HepG2 (cell line): ENCODE data around the gene EEF1E1. TPM values are rescaled to one million over a fixed set of nuclear protein-coding genes. Genes with fewer than 3 reads are reported as not detected.

ENCODE experiments used
- ASH2L ChIP-seq: fragments of 300-600, 200-600 bp; sonication (generic); IDR thresholded peaks from 2 replicates; pipeline ENCODE4 v1.7.0; 2017; ENCODE audit warnings: low read depth, mild to moderate bottlenecking, moderate library complexity, mixed read lengths, low read length; ENCODE audit not compliant: insufficient read length
- BCL3 ChIP-seq: sonication (generic); formaldehyde crosslinking; IDR thresholded peaks from 2 replicates; pipeline ENCODE4 v1.5.1; 2020; ENCODE audit warnings: mild to moderate bottlenecking, missing genetic modification reagents, moderate library complexity
- BCL6 ChIP-seq: IDR thresholded peaks from 2 replicates; pipeline ENCODE4 v1.6.1; 2016; ENCODE audit warnings: missing genetic modification reagents, missing compliant biosample characterization
- CBX5 ChIP-seq: sonication (generic); formaldehyde crosslinking; IDR thresholded peaks from 2 replicates; pipeline ENCODE4 v1.4.0; 2020; ENCODE audit warnings: missing genetic modification reagents, borderline replicate concordance
- EP300 ChIP-seq, 3 experiments: sonication (generic) in 1 of 3; formaldehyde crosslinking in 1 of 3; IDR thresholded peaks; 2 replicates each; pipeline versions ENCODE4 v1.5.1 to v1.6.1; 2011 to 2020; ENCODE audit warnings: low read depth in 2 of 3, low read length in 2 of 3, borderline replicate concordance in 1 of 3, improper control_type of control experiment in 1 of 3, mild to moderate bottlenecking in 1 of 3, missing genetic modification reagents in 1 of 3, moderate library complexity in 1 of 3
- GMEB2 ChIP-seq: IDR thresholded peaks from 2 replicates; pipeline ENCODE4 v1.6.1; 2016; ENCODE audit warnings: missing biosample characterization, missing genetic modification reagents, low read depth
- KDM2A ChIP-seq: sonication (generic); formaldehyde crosslinking; IDR thresholded peaks from 2 replicates; pipeline ENCODE4 v1.4.0; 2020; ENCODE audit warnings: low read depth, missing genetic modification reagents, borderline replicate concordance
- MAFG ChIP-seq: sonication (generic); formaldehyde crosslinking; IDR thresholded peaks from 2 replicates; pipeline ENCODE4 v1.5.1; 2020; ENCODE audit warnings: mild to moderate bottlenecking, missing genetic modification reagents
- MED1 ChIP-seq: sonication (generic); formaldehyde crosslinking; IDR thresholded peaks from 2 replicates; pipeline ENCODE4 v1.4.0; 2020; ENCODE audit warnings: missing genetic modification reagents
- MYPOP ChIP-seq: sonication (generic); formaldehyde crosslinking; IDR thresholded peaks from 2 replicates; pipeline ENCODE4 v1.8.1; 2023; ENCODE audit warnings: mild to moderate bottlenecking, moderate library complexity, missing genetic modification reagents
- NCOA1 ChIP-seq: sonication (generic); formaldehyde crosslinking; IDR thresholded peaks from 2 replicates; pipeline ENCODE4 v1.9.0; 2021; ENCODE audit warnings: missing genetic modification reagents
- PAXIP1 ChIP-seq: sonication (generic); formaldehyde crosslinking; conservative IDR thresholded peaks from 2 replicates; pipeline ENCODE4 v1.4.0; 2020; ENCODE audit warnings: mild to moderate bottlenecking, missing genetic modification reagents, moderate library complexity
- POLR2A ChIP-seq, 2 experiments: IDR thresholded peaks; 2 replicates each; pipeline ENCODE4 v1.6.1; 2011; ENCODE audit warnings: low read depth in 2 of 2, low read length in 2 of 2, mild to moderate bottlenecking in 1 of 2, moderate library complexity in 1 of 2; ENCODE audit not compliant: insufficient read depth in 1 of 2
- RARA ChIP-seq: IDR thresholded peaks from 2 replicates; pipeline ENCODE4 v1.6.1; 2016; ENCODE audit warnings: missing genetic modification reagents, missing compliant biosample characterization
- SIX4 ChIP-seq: sonication (generic); formaldehyde crosslinking; IDR thresholded peaks from 2 replicates; pipeline ENCODE4 v1.4.0; 2020; ENCODE audit warnings: missing genetic modification reagents
- SMAD3 ChIP-seq: sonication (generic); formaldehyde crosslinking; IDR thresholded peaks from 2 replicates; pipeline ENCODE4 v1.4.0; 2020; ENCODE audit warnings: missing genetic modification reagents
- TRIM24 ChIP-seq: sonication (generic); formaldehyde crosslinking; IDR thresholded peaks from 2 replicates; pipeline ENCODE4 v1.8.0; 2022; ENCODE audit warnings: mild to moderate bottlenecking, missing genetic modification reagents
- ZNF263 ChIP-seq: sonication (generic); formaldehyde crosslinking; IDR thresholded peaks from 2 replicates; pipeline ENCODE4 v1.4.0; 2020; ENCODE audit warnings: missing genetic modification reagents
- ZNF605 ChIP-seq: sonication (generic); formaldehyde crosslinking; IDR thresholded peaks from 2 replicates; pipeline ENCODE4 v1.8.0; 2022; ENCODE audit warnings: mild to moderate bottlenecking, missing genetic modification reagents
- ZNF644 ChIP-seq: IDR thresholded peaks from 2 replicates; pipeline ENCODE4 v1.6.1; 2016; ENCODE audit warnings: low read depth
- ZNF772 ChIP-seq: sonication (generic); formaldehyde crosslinking; IDR thresholded peaks from 2 replicates; pipeline ENCODE4 v1.5.0; 2020; ENCODE audit warnings: mild to moderate bottlenecking, missing genetic modification reagents
- polyA plus RNA-seq, 8 experiments: library from polyadenylated mRNA; depleted of rRNA in 3 of 8; stranded (reverse) in 7 of 8; unstranded in 1 of 8; fragments of >200 nt; fragmentation: Illumina TruSeq in 4 of 8; extraction: Trizol in 4 of 8; gene quantifications; 2 replicates each; pipeline versions ENCODE4 v1.2.1 to v1.2.3, GENCODE V29; 2011 to 2016; ENCODE audit warnings: low read depth in 4 of 8, missing spikeins in 1 of 8, mixed read lengths in 1 of 8; ENCODE audit not compliant: insufficient read depth in 1 of 8
- total RNA-seq, 5 experiments: library from RNA; depleted of rRNA; stranded (reverse); fragments of >200 nt; fragmentation: Illumina TruSeq; extraction: Trizol; gene quantifications; 2 replicates each; pipeline ENCODE4 v1.2.3, GENCODE V29; 2016; ENCODE audit warnings: low read depth in 1 of 5

The EEF1E1 gene
- total and polyA plus RNA-seq, 2 of the 13 experiments (the other 11 are each of a cell fraction or from before 2014, with no cell fraction given) = 128 to 188 TPM

GRCh38 chr6:8108031-8108660, 5.8 kb upstream of the EEF1E1 start (continued):
- TF ChIP-seq GMEB2 = 0 out of 2 replicates have a peak, but pooled peaks have one; percentile 31
- TF ChIP-seq MED1 (CRISPR knock-in tag) = peak; percentile 80
- TF ChIP-seq PAXIP1 (CRISPR knock-in tag) = peak; percentile 65
- peak; percentile 39; the same call in 1 of the 2 replicates for TF ChIP-seq TRIM24 (CRISPR knock-in tag)
- TF ChIP-seq BCL6 (CRISPR knock-in tag) = 0 out of 2 replicates have a peak, but pooled peaks have one; percentile 30
- peak; percentile 79 for TF ChIP-seq KDM2A (CRISPR knock-in tag)
- 0 out of 4 replicates have a peak, but pooled peaks of 1 of the 2 experiments have one; percentile 41 for TF ChIP-seq POLR2A (IDR thresholded peaks at IDR 0.05; ENCODE audit: insufficient read depth in 1 of 2, low read depth in 2 of 2, low read length in 2 of 2)
- TF ChIP-seq EP300 (IDR thresholded peaks at IDR 0.05; ENCODE audit: low read depth in 2 of 2, low read length in 2 of 2) = peak in 1 of 2 experiments; percentile 61; a peak in 2 of 4 replicates
- TF ChIP-seq EP300 (CRISPR knock-in tag; IDR thresholded peaks at IDR 0.05; ENCODE audit: borderline replicate concordance) = peak; percentile 85
- peak; percentile 47; the same call in 1 of the 2 replicates for TF ChIP-seq MYPOP (CRISPR knock-in tag)
- peak; percentile 53; the same call in 1 of the 2 replicates for TF ChIP-seq CBX5
- peak; percentile 38; the same call in 1 of the 2 replicates for TF ChIP-seq ZNF772 (CRISPR knock-in tag)
- TF ChIP-seq ZNF263 (CRISPR knock-in tag) = no peak
- peak; percentile 41; the same call in 1 of the 2 replicates for TF ChIP-seq ZNF605 (CRISPR knock-in tag)
- TF ChIP-seq RARA (CRISPR knock-in tag) = peak; percentile 80
- TF ChIP-seq BCL3 (CRISPR knock-in tag) = no peak
- 0 out of 2 replicates have a peak, but pooled peaks have one; percentile 11 for TF ChIP-seq SMAD3 (CRISPR knock-in tag)
- TF ChIP-seq ASH2L = peak; percentile 38
- 0 out of 2 replicates have a peak, but pooled peaks have one; percentile 55 for TF ChIP-seq ZNF644
- TF ChIP-seq NCOA1 (CRISPR knock-in tag) = no peak
- TF ChIP-seq SIX4 (CRISPR knock-in tag) = peak; percentile 87
- peak; percentile 88 for TF ChIP-seq MAFG (CRISPR knock-in tag)
